NCI-H345 (cell line): ENCODE results near the gene CCNF.

Source experiments
- DNase-seq: peaks from one replicate; lab custom pipeline; 2025; lab: John Stamatoyannopoulos, UW

CCNF gene

GRCh38 chr16:2501946-2502895 is 73.0 kb downstream of the CCNF start:
- no peak for DNase-seq

GRCh38 chr16:2505695-2506094 is 76.4 kb downstream of the CCNF start:
- DNase-seq: no peak

GRCh38 chr16:2507052-2507659 is 77.9 kb downstream of the CCNF start:
- no peak for DNase-seq

- no peak for DNase-seq
These were observed 78.4 kb downstream of the CCNF start for GRCh38 chr16:2507665-2508064.
